Measurements from ENCODE around the gene B4GALT6. TPM values are rescaled to one million over a fixed set of nuclear protein-coding genes. Genes with fewer than 3 reads are reported as not detected.
A peak's percentile ranks its signal among the peaks of the same experiment; 100 is the strongest.

The B4GALT6 gene
- total and polyA plus RNA-seq, 2 experiments from 2014 or later, result 3.2 to 14.1 TPM

DNA sequence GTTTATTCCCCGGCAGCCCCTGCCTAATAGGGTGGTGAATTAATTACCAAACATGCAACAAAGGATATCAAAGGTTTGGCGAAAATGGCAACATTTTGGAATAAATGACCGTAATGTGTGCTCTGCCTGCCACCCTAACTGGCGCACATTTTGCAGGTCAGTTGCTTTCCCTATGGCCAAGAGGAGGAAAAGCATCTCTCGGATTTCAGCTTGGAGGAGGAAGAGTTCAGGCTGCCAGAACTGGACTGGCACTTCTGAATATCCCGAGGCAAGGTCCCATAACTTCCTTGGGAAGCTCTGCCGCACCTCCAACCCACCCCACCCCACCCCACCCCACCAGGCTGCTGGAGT is 39.2 kb upstream of the B4GALT6 start:
- no peaks in the 10 kb centered on the region for H3K79me2 ChIP-seq
- no peaks in the 10 kb centered on the region for H3K27me3 ChIP-seq
- no peak for DNase-seq (ENCODE audit: low spot score)
- TF ChIP-seq, protein P1, sequence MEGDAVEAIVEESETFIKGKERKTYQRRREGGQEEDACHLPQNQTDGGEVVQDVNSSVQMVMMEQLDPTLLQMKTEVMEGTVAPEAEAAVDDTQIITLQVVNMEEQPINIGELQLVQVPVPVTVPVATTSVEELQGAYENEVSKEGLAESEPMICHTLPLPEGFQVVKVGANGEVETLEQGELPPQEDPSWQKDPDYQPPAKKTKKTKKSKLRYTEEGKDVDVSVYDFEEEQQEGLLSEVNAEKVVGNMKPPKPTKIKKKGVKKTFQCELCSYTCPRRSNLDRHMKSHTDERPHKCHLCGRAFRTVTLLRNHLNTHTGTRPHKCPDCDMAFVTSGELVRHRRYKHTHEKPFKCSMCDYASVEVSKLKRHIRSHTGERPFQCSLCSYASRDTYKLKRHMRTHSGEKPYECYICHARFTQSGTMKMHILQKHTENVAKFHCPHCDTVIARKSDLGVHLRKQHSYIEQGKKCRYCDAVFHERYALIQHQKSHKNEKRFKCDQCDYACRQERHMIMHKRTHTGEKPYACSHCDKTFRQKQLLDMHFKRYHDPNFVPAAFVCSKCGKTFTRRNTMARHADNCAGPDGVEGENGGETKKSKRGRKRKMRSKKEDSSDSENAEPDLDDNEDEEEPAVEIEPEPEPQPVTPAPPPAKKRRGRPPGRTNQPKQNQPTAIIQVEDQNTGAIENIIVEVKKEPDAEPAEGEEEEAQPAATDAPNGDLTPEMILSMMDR (IDR thresholded peaks at IDR 0.05; ENCODE audit: poor library complexity), result no peak
- TF ChIP-seq EZH2phosphoT487 (IDR thresholded peaks at IDR 0.05; ENCODE audit: low read depth, severe bottlenecking, unreplicated experiment), result no peak
- no peak for TF ChIP-seq EZH2 (IDR thresholded peaks at IDR 0.05; ENCODE audit: borderline replicate concordance)
- no peak overlapping the region for H3K27ac ChIP-seq
- H4K20me1 ChIP-seq (ENCODE audit: insufficient read depth, poor library complexity, severe bottlenecking), result no peaks in the 10 kb centered on the region
- no peak overlapping the region for H2AFZ ChIP-seq
- no peaks in the 10 kb centered on the region for H3K9me2 ChIP-seq (replicated peaks; ENCODE audit: insufficient read depth)
- H3K36me3 ChIP-seq (replicated peaks; ENCODE audit: insufficient read depth, low read depth), result no peaks in the 10 kb centered on the region
- peaks cover 13% of the 10 kb centered on the region for H3K4me1 ChIP-seq (ENCODE audit: insufficient read depth)
- 94% methylated on average over 7 of the region's 7 CpGs for WGBS (ENCODE audit: low lambda C conversion rate, missing lambda C conversion rate)
- no peak overlapping the region for H3K4me3 ChIP-seq
- no peaks in the 10 kb centered on the region for H3K9me3 ChIP-seq (ENCODE audit: low read depth)
- no peak overlapping the region for H3K4me2 ChIP-seq

DNA sequence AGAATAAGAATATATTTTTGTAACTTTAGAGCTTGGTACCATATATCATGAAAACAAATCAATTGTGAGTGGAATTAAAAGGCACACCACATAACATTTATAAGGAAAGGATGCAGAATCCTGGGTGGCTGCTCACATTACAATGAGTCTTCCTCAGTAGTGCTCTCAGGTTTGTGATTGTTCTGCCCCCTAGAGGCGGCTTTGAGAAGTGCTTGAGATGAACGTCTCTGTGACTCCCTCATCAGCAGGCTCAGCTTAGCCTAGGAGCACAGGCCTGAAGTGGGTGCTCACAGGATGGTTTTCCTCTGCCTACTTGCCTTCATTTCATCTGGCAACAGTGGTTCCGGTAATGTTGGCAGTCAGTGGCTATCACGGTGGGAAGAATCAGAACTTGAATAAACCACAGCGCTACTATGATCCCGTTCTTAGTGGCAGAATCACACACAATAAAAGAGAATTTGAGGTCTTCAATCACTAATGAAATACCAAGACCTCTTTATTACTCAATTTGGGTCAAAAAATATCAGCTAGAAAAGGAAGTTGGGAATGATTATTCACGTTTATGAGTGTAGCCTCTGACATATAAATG is 38.1 kb upstream of the B4GALT6 start:
- TF ChIP-seq, protein P1 (IDR thresholded peaks at IDR 0.05; ENCODE audit: poor library complexity), result peak; percentile 76
- no peak for TF ChIP-seq EZH2 (IDR thresholded peaks at IDR 0.05; ENCODE audit: borderline replicate concordance)
- H2AFZ ChIP-seq, result no peak overlapping the region
- H3K79me2 ChIP-seq, result no peaks in the 10 kb centered on the region
- no peak overlapping the region for H3K4me2 ChIP-seq
- peaks cover 13% of the 10 kb centered on the region for H3K4me1 ChIP-seq (ENCODE audit: insufficient read depth)
- no peaks in the 10 kb centered on the region for H3K27me3 ChIP-seq
- no peak overlapping the region for H3K27ac ChIP-seq
- H4K20me1 ChIP-seq (ENCODE audit: insufficient read depth, poor library complexity, severe bottlenecking), result no peaks in the 10 kb centered on the region
- H3K9me2 ChIP-seq (replicated peaks; ENCODE audit: insufficient read depth), result no peaks in the 10 kb centered on the region
- no peak overlapping the region for H3K4me3 ChIP-seq
- H3K36me3 ChIP-seq (replicated peaks; ENCODE audit: insufficient read depth, low read depth), result no peaks in the 10 kb centered on the region
- peak; percentile 86 for DNase-seq (ENCODE audit: low spot score)
- 43% methylated on average over 7 of the region's 7 CpGs for WGBS (ENCODE audit: low lambda C conversion rate, missing lambda C conversion rate)
- no peaks in the 10 kb centered on the region for H3K9me3 ChIP-seq (ENCODE audit: low read depth)

DNA sequence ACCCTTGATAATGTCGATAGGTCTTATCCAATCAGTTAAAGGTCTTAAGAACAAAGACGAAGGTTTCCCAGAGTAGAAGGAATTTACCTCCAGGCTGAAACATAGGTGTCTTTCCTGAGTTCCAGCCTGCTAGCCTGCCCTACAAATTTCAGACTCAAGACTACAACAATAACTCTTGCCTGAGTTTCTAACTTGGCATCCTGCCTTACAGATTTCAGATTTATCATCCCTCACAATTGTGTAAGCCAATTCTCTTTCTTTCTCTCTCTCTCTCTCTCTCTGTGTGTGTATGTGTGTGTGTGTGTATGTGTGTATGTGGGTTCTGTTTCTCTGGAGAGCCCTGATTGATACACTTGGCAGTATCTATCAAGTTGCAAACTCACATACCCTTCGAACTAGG is 37.2 kb upstream of the B4GALT6 start:
- Histone ChIP-seq H3K4me2 (no peak overlapping the region), H3K27me3 (no peaks in the 10 kb centered on the region), H4K20me1 (ENCODE audit: insufficient read depth, poor library complexity, severe bottlenecking) (no peaks in the 10 kb centered on the region), H3K9me3 (ENCODE audit: low read depth) (no peaks in the 10 kb centered on the region), H3K79me2 (no peaks in the 10 kb centered on the region), H3K9me2 (replicated peaks; ENCODE audit: insufficient read depth) (no peaks in the 10 kb centered on the region), H2AFZ (no peak overlapping the region), H3K4me1 (ENCODE audit: insufficient read depth) (peaks cover 13% of the 10 kb centered on the region), H3K4me3 (no peak overlapping the region), H3K27ac (no peak overlapping the region), H3K36me3 (replicated peaks; ENCODE audit: insufficient read depth, low read depth) (no peaks in the 10 kb centered on the region)
- no peak for TF ChIP-seq EZH2 (IDR thresholded peaks at IDR 0.05; ENCODE audit: borderline replicate concordance)
- TF ChIP-seq, protein P1 (IDR thresholded peaks at IDR 0.05; ENCODE audit: poor library complexity), result no peak
- TF ChIP-seq EZH2phosphoT487 (IDR thresholded peaks at IDR 0.05; ENCODE audit: low read depth, severe bottlenecking, unreplicated experiment), result no peak
- WGBS (ENCODE audit: low lambda C conversion rate, missing lambda C conversion rate), result 57% methylated on average over 3 of the region's 3 CpGs
- DNase-seq (ENCODE audit: low spot score), result no peak

DNA sequence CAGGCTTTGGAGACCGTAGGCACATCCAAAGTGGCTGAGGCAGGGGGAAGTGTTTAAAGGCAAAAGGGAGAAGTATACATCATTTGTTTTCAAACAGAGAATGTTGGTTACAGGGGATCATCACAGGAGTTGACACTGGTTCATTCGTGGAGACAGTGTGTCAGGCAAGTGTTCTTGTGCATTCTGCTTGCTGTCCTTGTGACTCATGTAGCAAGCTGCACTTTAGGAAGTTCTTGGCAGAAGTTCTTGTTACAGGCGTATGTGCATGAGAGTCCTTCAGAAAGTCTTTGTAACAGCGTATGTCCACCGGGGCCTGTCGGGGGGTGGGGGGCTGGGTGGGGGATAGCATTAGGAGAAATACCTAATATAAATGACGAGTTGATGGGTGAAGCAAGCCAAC is 36.5 kb upstream of the B4GALT6 start:
- WGBS (ENCODE audit: low lambda C conversion rate, missing lambda C conversion rate), result 83% methylated on average over 7 of the region's 7 CpGs
- no peak overlapping the region for H3K4me3 ChIP-seq
- no peak for DNase-seq (ENCODE audit: low spot score)
- H3K36me3 ChIP-seq (replicated peaks; ENCODE audit: insufficient read depth, low read depth), result no peaks in the 10 kb centered on the region
- H3K27ac ChIP-seq, result no peak overlapping the region
- no peak overlapping the region for H3K4me2 ChIP-seq
- TF ChIP-seq EZH2 (IDR thresholded peaks at IDR 0.05; ENCODE audit: borderline replicate concordance) (no peak), EZH2phosphoT487 (IDR thresholded peaks at IDR 0.05; ENCODE audit: low read depth, severe bottlenecking, unreplicated experiment) (no peak)
- TF ChIP-seq, protein P1 (IDR thresholded peaks at IDR 0.05; ENCODE audit: poor library complexity), result no peak
- H3K9me2 ChIP-seq (replicated peaks; ENCODE audit: insufficient read depth), result no peaks in the 10 kb centered on the region
- no peaks in the 10 kb centered on the region for H3K79me2 ChIP-seq
- H3K27me3 ChIP-seq, result no peaks in the 10 kb centered on the region
- H4K20me1 ChIP-seq (ENCODE audit: insufficient read depth, poor library complexity, severe bottlenecking), result no peaks in the 10 kb centered on the region
- H2AFZ ChIP-seq, result no peak overlapping the region
- H3K9me3 ChIP-seq (ENCODE audit: low read depth), result no peaks in the 10 kb centered on the region
- peaks cover 13% of the 10 kb centered on the region for H3K4me1 ChIP-seq (ENCODE audit: insufficient read depth)

Measured in hepatocyte (in vitro differentiated cells).